ENCODE data around the gene TMEM91. TPM values are rescaled to one million over a fixed set of nuclear protein-coding genes. Genes with fewer than 3 reads are reported as not detected.

Gene TMEM91
- total and polyA plus RNA-seq, 2 of the 13 experiments (the other 11 are each of a cell fraction or from before 2014, with no cell fraction given) = 6.3 to 10.3 TPM

GRCh38 chr19:41371541-41371940, 4.8 kb upstream of the TMEM91 start:
- H2AFZ ChIP-seq (ENCODE audit: low read length) = no peak overlapping the region
- 98% methylated on average over 8 of the region's 8 CpGs for WGBS (ENCODE audit: low lambda C conversion rate)
- H3K79me2 ChIP-seq (ENCODE audit: insufficient read depth, low read length) = peaks cover 3% of the 10 kb centered on the region
- no peak overlapping the region for H3K27ac ChIP-seq (ENCODE audit: extremely low read length, insufficient read depth, low read length)
- H3K9ac ChIP-seq (ENCODE audit: insufficient read depth, low read depth, low read length) = no peak overlapping the region
- H3K4me3 ChIP-seq (replicated peaks in 1 of 3; ENCODE audit: insufficient read depth in 1 of 3, low read depth in 2 of 3, low read length in 3 of 3) = no peak overlapping the region
- in situ Hi-C loops (cut with HindIII; ENCODE audit: extremely low pct_ligation_motif_present, low pct_unique_long_range_greater_than_20kb) = no loop called here
- DNase-seq (ENCODE audit: low spot score) (no peak), ATAC-seq (no peak), FAIRE-seq (no peak)
- no peak overlapping the region for H3K4me2 ChIP-seq (ENCODE audit: low read depth, low read length)
- H3K9me3 ChIP-seq (ENCODE audit: low read length) = no peaks in the 10 kb centered on the region
- H4K20me1 ChIP-seq (ENCODE audit: insufficient read depth, low read length) = no peaks in the 10 kb centered on the region
- peaks cover 21% of the 10 kb centered on the region for H3K4me1 ChIP-seq (ENCODE audit: insufficient read depth, low read length)
- no peaks in the 10 kb centered on the region for H3K27me3 ChIP-seq (ENCODE audit: control insufficient read depth in 1 of 2, insufficient read depth in 2 of 2, low read length in 2 of 2)
- H3K36me3 ChIP-seq (replicated peaks in 1 of 2; ENCODE audit: control insufficient read depth in 1 of 2, insufficient read depth in 2 of 2, low read length in 2 of 2) = no peaks in the 10 kb centered on the region; a peak in 1 of 5 replicates
- POLR2A ChIA-PET = no interaction called here
- intact Hi-C loops (cut with micrococcal nuclease; ENCODE audit: unreplicated experiment) = no loop called here
- BruUV-seq (replicated peaks) = no TSS peak
- CTCF ChIA-PET (ENCODE audit: low intra/inter-chr PET ratio, low total read pairs) = no interaction called here
- TF ChIP-seq ZFP36L2 (CRISPR knock-in tag; IDR thresholded peaks at IDR 0.05) = no peak
- no peak for TF ChIP-seq RXRB (CRISPR knock-in tag; IDR thresholded peaks at IDR 0.05; ENCODE audit: borderline replicate concordance)
- no peak for TF ChIP-seq KMT2A (CRISPR knock-in tag; IDR thresholded peaks at IDR 0.05)
- TF ChIP-seq LRRFIP1 (CRISPR knock-in tag; conservative IDR thresholded peaks at IDR 0.05) = no peak
- TF ChIP-seq, protein P1, sequence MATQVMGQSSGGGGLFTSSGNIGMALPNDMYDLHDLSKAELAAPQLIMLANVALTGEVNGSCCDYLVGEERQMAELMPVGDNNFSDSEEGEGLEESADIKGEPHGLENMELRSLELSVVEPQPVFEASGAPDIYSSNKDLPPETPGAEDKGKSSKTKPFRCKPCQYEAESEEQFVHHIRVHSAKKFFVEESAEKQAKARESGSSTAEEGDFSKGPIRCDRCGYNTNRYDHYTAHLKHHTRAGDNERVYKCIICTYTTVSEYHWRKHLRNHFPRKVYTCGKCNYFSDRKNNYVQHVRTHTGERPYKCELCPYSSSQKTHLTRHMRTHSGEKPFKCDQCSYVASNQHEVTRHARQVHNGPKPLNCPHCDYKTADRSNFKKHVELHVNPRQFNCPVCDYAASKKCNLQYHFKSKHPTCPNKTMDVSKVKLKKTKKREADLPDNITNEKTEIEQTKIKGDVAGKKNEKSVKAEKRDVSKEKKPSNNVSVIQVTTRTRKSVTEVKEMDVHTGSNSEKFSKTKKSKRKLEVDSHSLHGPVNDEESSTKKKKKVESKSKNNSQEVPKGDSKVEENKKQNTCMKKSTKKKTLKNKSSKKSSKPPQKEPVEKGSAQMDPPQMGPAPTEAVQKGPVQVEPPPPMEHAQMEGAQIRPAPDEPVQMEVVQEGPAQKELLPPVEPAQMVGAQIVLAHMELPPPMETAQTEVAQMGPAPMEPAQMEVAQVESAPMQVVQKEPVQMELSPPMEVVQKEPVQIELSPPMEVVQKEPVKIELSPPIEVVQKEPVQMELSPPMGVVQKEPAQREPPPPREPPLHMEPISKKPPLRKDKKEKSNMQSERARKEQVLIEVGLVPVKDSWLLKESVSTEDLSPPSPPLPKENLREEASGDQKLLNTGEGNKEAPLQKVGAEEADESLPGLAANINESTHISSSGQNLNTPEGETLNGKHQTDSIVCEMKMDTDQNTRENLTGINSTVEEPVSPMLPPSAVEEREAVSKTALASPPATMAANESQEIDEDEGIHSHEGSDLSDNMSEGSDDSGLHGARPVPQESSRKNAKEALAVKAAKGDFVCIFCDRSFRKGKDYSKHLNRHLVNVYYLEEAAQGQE (IDR thresholded peaks at IDR 0.05; ENCODE audit: borderline replicate concordance in 1 of 2, low read depth in 1 of 2, low read length in 2 of 2) = no peak
- TF ChIP-seq ZNF333 (CRISPR knock-in tag; IDR thresholded peaks at IDR 0.05; ENCODE audit: borderline replicate concordance) = no peak
- TF ChIP-seq HOXA9 (CRISPR knock-in tag; IDR thresholded peaks at IDR 0.05; ENCODE audit: borderline replicate concordance) = no peak
- no peak for TF ChIP-seq TCF12 (IDR thresholded peaks at IDR 0.05)
- TF ChIP-seq TCF12 (CRISPR knock-in tag; IDR thresholded peaks at IDR 0.05) = no peak
- TF ChIP-seq ZBTB3 (CRISPR knock-in tag; IDR thresholded peaks at IDR 0.05; ENCODE audit: borderline replicate concordance, low read depth) = no peak
- TF ChIP-seq, protein P2, sequence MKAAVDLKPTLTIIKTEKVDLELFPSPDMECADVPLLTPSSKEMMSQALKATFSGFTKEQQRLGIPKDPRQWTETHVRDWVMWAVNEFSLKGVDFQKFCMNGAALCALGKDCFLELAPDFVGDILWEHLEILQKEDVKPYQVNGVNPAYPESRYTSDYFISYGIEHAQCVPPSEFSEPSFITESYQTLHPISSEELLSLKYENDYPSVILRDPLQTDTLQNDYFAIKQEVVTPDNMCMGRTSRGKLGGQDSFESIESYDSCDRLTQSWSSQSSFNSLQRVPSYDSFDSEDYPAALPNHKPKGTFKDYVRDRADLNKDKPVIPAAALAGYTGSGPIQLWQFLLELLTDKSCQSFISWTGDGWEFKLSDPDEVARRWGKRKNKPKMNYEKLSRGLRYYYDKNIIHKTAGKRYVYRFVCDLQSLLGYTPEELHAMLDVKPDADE (CRISPR knock-in tag; IDR thresholded peaks at IDR 0.05) = no peak
- no peak for TF ChIP-seq NR0B2 (CRISPR knock-in tag; IDR thresholded peaks at IDR 0.05)
- no peak for TF ChIP-seq KLF12 (CRISPR knock-in tag; IDR thresholded peaks at IDR 0.05; ENCODE audit: borderline replicate concordance)
- TF ChIP-seq NFKB2 (CRISPR knock-in tag; IDR thresholded peaks at IDR 0.05; ENCODE audit: borderline replicate concordance) = no peak
- TF ChIP-seq ZBTB44 (CRISPR knock-in tag; IDR thresholded peaks at IDR 0.05) = no peak

Measured in HepG2 (cell line).